HG02588 (cell line): ENCODE measurements around the gene DNM1.
A peak's percentile ranks its signal among the peaks of the same experiment; 100 is the strongest.

Source experiments
- ATAC-seq: cut with Tn5 transposase; IDR thresholded peaks from one replicate; pipeline ENCODE4 v1.9.1; 2021; ENCODE audit warnings: mild to moderate bottlenecking, moderate library complexity; ENCODE audit not compliant: unreplicated experiment

DNM1 gene

GRCh38 chr9:128203024-128203706 lies at the start of gene DNM1:
Gene DNM1, plus strand, starts transcription at chr9:128203379. Its CDS starts 92 bp downstream, at chr9:128203471.
- peak; percentile 68 for ATAC-seq

- no peak for ATAC-seq
Observed at GRCh38 chr9:128153947-128154695, 49.1 kb upstream of the DNM1 start.

GRCh38 chr9:128155736-128156500 lies 47.3 kb upstream of the DNM1 start:
- ATAC-seq, result no peak

- no peak for ATAC-seq
Observed at GRCh38 chr9:128159522-128159783, 43.7 kb upstream of the DNM1 start.

- ATAC-seq, result peak; percentile 74
Observed at GRCh38 chr9:128159784-128160602, 43.2 kb upstream of the DNM1 start, which contains the start of gene BBLN. Gene BBLN, plus strand, starts transcription at chr9:128160265. Its CDS starts 143 bp downstream, at chr9:128160408.

GRCh38 chr9:128160603-128160987 lies 42.6 kb upstream of the DNM1 start:
- ATAC-seq, result no peak

GRCh38 chr9:128161215-128161902 lies 41.8 kb upstream of the DNM1 start:
- no peak for ATAC-seq

- no peak for ATAC-seq
Observed at GRCh38 chr9:128162215-128163026, 40.8 kb upstream of the DNM1 start.

- no peak for ATAC-seq
Observed at GRCh38 chr9:128163027-128163515, 40.1 kb upstream of the DNM1 start.

GRCh38 chr9:128163523-128164306 lies 39.5 kb upstream of the DNM1 start:
- ATAC-seq, result no peak

GRCh38 chr9:128164307-128164885 lies 38.8 kb upstream of the DNM1 start:
- no peak for ATAC-seq

GRCh38 chr9:128166169-128166568 lies 37.0 kb upstream of the DNM1 start:
- ATAC-seq, result no peak

- no peak for ATAC-seq
Observed at GRCh38 chr9:128167209-128167608, 36.0 kb upstream of the DNM1 start.

- ATAC-seq, result no peak
Observed at GRCh38 chr9:128168731-128169308, 34.4 kb upstream of the DNM1 start.

GRCh38 chr9:128169492-128169891 lies 33.7 kb upstream of the DNM1 start:
- no peak for ATAC-seq

- ATAC-seq, result no peak
Observed at GRCh38 chr9:128169925-128170324, 33.3 kb upstream of the DNM1 start.

GRCh38 chr9:128174062-128174461 lies 29.1 kb upstream of the DNM1 start:
- ATAC-seq, result no peak

GRCh38 chr9:128175102-128175563 lies 28.0 kb upstream of the DNM1 start:
- no peak for ATAC-seq
